IMR-90 (cell line): ENCODE measurements around the gene GPX5. TPM values are rescaled to one million over a fixed set of nuclear protein-coding genes. Genes with fewer than 3 reads are reported as not detected.
"Not testable (repeated sequence)": the region's sequence is repeated elsewhere in the genome, so short reads cannot be mapped to it uniquely, and the experiment has no call there.

Experiments
- ATAC-seq: fragments of 200-7000 bp; cut with Tn5 transposase; 2 replicates; pipeline ENCODE4 v1.9.1; 2020; ENCODE audit warnings: low read depth, mild to moderate bottlenecking, moderate library complexity
- BruUV-seq: library from RNA; stranded (reverse); fragments of 400-500 nt; replicated peaks from 2 replicates; lab custom pipeline; 2021; lab: Mats Ljungman, UMichigan
- CTCF ChIA-PET: fragments of 300-600 bp; formaldehyde crosslinking; extraction: SDS; loops from one replicate; lab custom pipeline; 2021; ENCODE audit warnings: antibody characterized with exemption; lab: Yijun Ruan, JAX
- POLR2A ChIA-PET: fragments of 300-600 bp; sonication (Branson Sonifier 250); formaldehyde crosslinking; loops from one replicate; lab custom pipeline; 2022; ENCODE audit warnings: antibody characterized with exemption; ENCODE audit not compliant: unreplicated experiment; lab: Charles Lee
- DNase-seq: peaks from one replicate; pipeline ENCODE4 v3.0.0; 2013
- H2AFZ ChIP-seq: replicated peaks from 2 replicates; pipeline ENCODE3; 2013; ENCODE audit warnings: low read length, mild to moderate bottlenecking; ENCODE audit not compliant: poor library complexity
- H2AK5ac ChIP-seq: 2 replicates; pipeline ENCODE4 v1.6.1; 2013; ENCODE audit warnings: low read depth, low read length, inconsistent platforms
- H2AK9ac ChIP-seq: replicated peaks from 2 replicates; pipeline ENCODE3; 2013; ENCODE audit warnings: mild to moderate bottlenecking, low read depth, low read length, moderate library complexity; ENCODE audit not compliant: poor library complexity
- H2BK120ac ChIP-seq: 2 replicates; pipeline ENCODE4 v1.6.1; 2013; ENCODE audit warnings: low read depth, low read length, inconsistent platforms
- H2BK15ac ChIP-seq: 3 replicates; pipeline ENCODE4 v1.6.1; 2013; ENCODE audit warnings: low read depth, low read length, inconsistent platforms
- H2BK20ac ChIP-seq: 2 replicates; pipeline ENCODE4 v1.6.1; 2013; ENCODE audit warnings: low read depth, mild to moderate bottlenecking, inconsistent platforms, low read length, moderate library complexity
- H2BK5ac ChIP-seq: 2 replicates; pipeline ENCODE4 v1.6.1; 2013; ENCODE audit warnings: mild to moderate bottlenecking, low read depth, low read length, inconsistent platforms; ENCODE audit not compliant: poor library complexity, severe bottlenecking
- H3K14ac ChIP-seq: replicated peaks from 2 replicates; pipeline ENCODE4 v1.6.1; 2013; ENCODE audit warnings: low read depth, low read length, inconsistent platforms
- H3K18ac ChIP-seq: 2 replicates; pipeline ENCODE4 v1.6.1; 2013; ENCODE audit warnings: low read depth, low read length, control low read depth
- H3K23ac ChIP-seq: 2 replicates; pipeline ENCODE4 v1.6.1; 2013; ENCODE audit warnings: low read depth, low read length, inconsistent platforms
- H3K27ac ChIP-seq: 2 replicates; pipeline ENCODE4 v1.5.1; 2013; ENCODE audit warnings: mild to moderate bottlenecking, control low read depth, low read length; ENCODE audit not compliant: insufficient read depth
- H3K27me3 ChIP-seq: 2 replicates; pipeline ENCODE4 v1.6.1; 2013; ENCODE audit warnings: low read length; ENCODE audit not compliant: control insufficient read depth, insufficient read depth
- H3K36me3 ChIP-seq: 2 replicates; pipeline ENCODE4 v1.6.1; 2013; ENCODE audit warnings: low read length, mixed read lengths; ENCODE audit not compliant: control insufficient read depth, insufficient read depth
- H3K4ac ChIP-seq: 2 replicates; pipeline ENCODE4 v1.6.1; 2013; ENCODE audit warnings: low read depth, low read length, inconsistent platforms
- H3K4me1 ChIP-seq: 2 replicates; pipeline ENCODE4 v1.6.1; 2013; ENCODE audit warnings: low read length, mixed read lengths; ENCODE audit not compliant: control insufficient read depth, insufficient read depth
- H3K4me2 ChIP-seq: 2 replicates; pipeline ENCODE4 v1.6.1; 2013; ENCODE audit warnings: low read depth, mild to moderate bottlenecking, control low read depth, low read length, moderate library complexity
- H3K4me3 ChIP-seq: 2 replicates; pipeline ENCODE4 v1.5.1; 2013; ENCODE audit warnings: low read depth, mild to moderate bottlenecking, control low read depth, low read length, moderate library complexity; ENCODE audit not compliant: insufficient read depth
- H3K56ac ChIP-seq: 2 replicates; pipeline ENCODE4 v1.6.1; 2013; ENCODE audit warnings: low read length, inconsistent platforms; ENCODE audit not compliant: insufficient read depth; ENCODE audit errors: extremely low read depth
- H3K79me1 ChIP-seq, 2 experiments: 2 replicates each; pipeline ENCODE4 v1.6.1; 2013; ENCODE audit warnings: low read length in 2 of 2, inconsistent platforms in 1 of 2, low read depth in 1 of 2
- H3K9ac ChIP-seq: 2 replicates; pipeline ENCODE4 v1.6.1; 2013; ENCODE audit warnings: low read depth, low read length, control low read depth
- H3K9me1 ChIP-seq: 2 replicates; pipeline ENCODE4 v1.6.1; 2013; ENCODE audit warnings: low read length, inconsistent platforms; ENCODE audit not compliant: insufficient read depth
- H3K9me3 ChIP-seq: 2 replicates; pipeline ENCODE4 v1.6.1; 2013; ENCODE audit warnings: low read length; ENCODE audit not compliant: control insufficient read depth, insufficient read depth
- H4K20me1 ChIP-seq: 2 replicates; pipeline ENCODE4 v1.6.1; 2013; ENCODE audit warnings: low read length, inconsistent platforms; ENCODE audit not compliant: insufficient read depth
- H4K5ac ChIP-seq: 2 replicates; pipeline ENCODE4 v1.6.1; 2013; ENCODE audit warnings: mild to moderate bottlenecking, low read depth, low read length, control low read depth
- H4K8ac ChIP-seq, 2 experiments: 2 replicates each; pipeline ENCODE4 v1.6.1; 2013; ENCODE audit warnings: low read depth in 2 of 2, low read length in 2 of 2, control low read depth in 1 of 2, inconsistent platforms in 1 of 2
- H4K91ac ChIP-seq: 2 replicates; pipeline ENCODE4 v1.6.1; 2013; ENCODE audit warnings: low read depth, low read length, inconsistent platforms; ENCODE audit not compliant: insufficient read depth
- WGBS, 2 experiments: methylation state at CpG; one replicate each; pipeline versions ENCODE4 v1.1.5 to v1.1.7; 2013; ENCODE audit warnings: missing lambda C conversion rate in 2 of 2; ENCODE audit not compliant: insufficient read length in 1 of 2; ENCODE audit errors: extremely low coverage in 2 of 2; 5-methylcytosine and 5-hydroxymethylcytosine counted together
- dilution Hi-C: fragments of 300-500 bp; cut with HindIII; formaldehyde crosslinking; loops from one replicate; pipeline ENCODE4 v1.14.3; 2018; ENCODE audit warnings: low sequenced_read_pairs; ENCODE audit not compliant: unreplicated experiment
- in situ Hi-C: fragments of 300-500 bp; cut with MboI; formaldehyde crosslinking; loops from 3 replicates; pipeline ENCODE4 v1.14.3; 2019; ENCODE audit warnings: low sequenced_read_pairs, inconsistent platforms, mixed read lengths
- intact Hi-C: fragments of 100-400 bp; cut with micrococcal nuclease; formaldehyde crosslinking; loops from 2 replicates; pipeline ENCODE4 v1.10.0; 2022
- polyA plus RNA-seq, 3 experiments: library from polyadenylated mRNA; depleted of rRNA; stranded (reverse); fragments of >200 nt; gene quantifications; 2 replicates each; pipeline ENCODE4 v1.2.3, GENCODE V29; 2012; ENCODE audit warnings: low replicate concordance in 1 of 3
- total RNA-seq: library from RNA; depleted of rRNA; stranded (reverse); fragments of >200 nt; gene quantifications from 2 replicates; pipeline ENCODE4 v1.2.3, GENCODE V29; 2012

The GPX5 gene
- total and polyA plus RNA-seq, 2 of the 4 experiments (the other 2 are of a cell fraction), result not detected

DNA sequence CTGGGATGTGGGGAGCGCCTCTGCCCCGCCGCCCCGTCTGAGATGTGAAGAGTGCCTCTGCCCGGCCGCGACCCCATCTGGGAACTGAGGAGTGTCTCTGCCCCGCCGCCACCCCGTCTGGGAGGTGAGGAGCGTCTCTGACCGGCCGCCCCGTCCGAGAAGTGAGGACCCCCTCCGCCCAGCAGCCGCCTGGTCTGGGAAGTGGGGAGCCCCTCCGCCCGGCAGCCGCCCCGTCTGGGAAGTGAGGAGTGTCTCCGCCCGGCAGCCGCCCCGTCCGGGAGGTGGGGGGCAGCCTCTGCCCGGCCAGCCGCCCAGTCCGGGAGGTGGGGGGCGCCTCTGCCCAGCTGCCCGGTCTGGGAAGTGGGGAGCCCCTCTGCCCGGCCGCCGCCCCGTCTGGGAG is 23.5 kb upstream of the GPX5 start:
- H2BK15ac ChIP-seq, H2AK9ac ChIP-seq, H4K91ac ChIP-seq, H3K23ac ChIP-seq, BruUV-seq, H3K4ac ChIP-seq, H3K79me1 ChIP-seq, dilution Hi-C loops, H2BK5ac ChIP-seq, ATAC-seq, H2AK5ac ChIP-seq, H2BK120ac ChIP-seq, H3K18ac ChIP-seq, H2AFZ ChIP-seq, H3K27me3 ChIP-seq, H3K14ac ChIP-seq, H3K27ac ChIP-seq, intact Hi-C loops, H4K20me1 ChIP-seq, H3K56ac ChIP-seq, H3K9ac ChIP-seq, H3K9me1 ChIP-seq, H4K5ac ChIP-seq, CTCF ChIA-PET, H3K4me1 ChIP-seq, DNase-seq, H4K8ac ChIP-seq, in situ Hi-C loops, H3K4me2 ChIP-seq, POLR2A ChIA-PET, H3K9me3 ChIP-seq, H3K4me3 ChIP-seq, H3K36me3 ChIP-seq, H2BK20ac ChIP-seq: not testable (repeated sequence)
- WGBS, 2 experiments, result no CpG with 5 or more reads among the region's 35 CpGs

DNA sequence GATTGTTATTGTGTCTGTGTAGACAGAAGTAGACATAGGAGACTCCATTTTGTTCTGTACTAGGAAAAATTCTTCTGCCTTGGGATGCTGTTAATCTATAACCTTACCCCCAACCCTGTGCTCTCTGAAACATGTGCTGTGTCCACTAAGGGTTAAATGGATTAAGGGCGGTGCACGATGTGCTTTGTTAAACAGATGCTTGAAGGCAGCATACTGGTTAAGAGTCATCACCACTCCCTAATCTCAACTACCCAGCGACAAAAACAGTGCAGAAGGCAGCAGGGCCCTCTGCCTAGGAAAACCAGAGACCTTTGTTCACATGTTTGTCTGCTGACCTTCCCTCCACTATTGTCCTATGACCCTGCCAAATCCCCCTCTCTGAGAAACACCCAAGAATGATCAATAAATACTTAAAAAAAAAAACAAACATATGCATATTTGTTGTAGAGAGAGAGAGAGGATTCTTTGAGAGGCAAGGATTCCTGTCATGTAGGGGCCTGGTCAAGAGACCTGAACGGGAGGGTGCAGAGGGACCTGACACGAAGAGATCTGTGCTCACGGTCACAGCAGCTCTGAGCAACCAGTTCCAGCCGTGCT is 22.9 kb upstream of the GPX5 start:
- H3K79me1 ChIP-seq, H3K4ac ChIP-seq, H2BK15ac ChIP-seq, H4K91ac ChIP-seq, H2AK9ac ChIP-seq, BruUV-seq, H3K4me1 ChIP-seq, DNase-seq, H2BK5ac ChIP-seq, POLR2A ChIA-PET, H2AFZ ChIP-seq, H3K9ac ChIP-seq, H3K36me3 ChIP-seq, CTCF ChIA-PET, H2BK120ac ChIP-seq, H3K14ac ChIP-seq, ATAC-seq, H3K9me1 ChIP-seq, H2AK5ac ChIP-seq, H3K27ac ChIP-seq, H3K9me3 ChIP-seq, H4K20me1 ChIP-seq, H3K4me2 ChIP-seq, H3K56ac ChIP-seq, dilution Hi-C loops, H4K8ac ChIP-seq, intact Hi-C loops, H4K5ac ChIP-seq, H3K4me3 ChIP-seq, H2BK20ac ChIP-seq, H3K23ac ChIP-seq, in situ Hi-C loops, H3K18ac ChIP-seq, H3K27me3 ChIP-seq: not testable (repeated sequence)
- WGBS, 2 experiments, result no CpG with 5 or more reads among the region's 7 CpGs
